SK-N-SH treated with all-trans-retinoic acid at 6 μM for 48 hours (cell line): ENCODE measurements around the gene RAD51B.

Experiments
- ATAC-seq: fragments of 200-7000 bp; cut with Tn5 transposase; 3 replicates; pipeline ENCODE4 v1.9.1; 2020; ENCODE audit warnings: mild to moderate bottlenecking, moderate library complexity
- BACH2 ChIP-seq: fragments of 250-450 bp; sonication (Bioruptor Pico); IDR thresholded peaks from 2 replicates; pipeline ENCODE4 v1.9.0; 2021; ENCODE audit warnings: mild to moderate bottlenecking, borderline replicate concordance
- CSDC2 ChIP-seq: fragments of 250-450 bp; sonication (Bioruptor Pico); IDR thresholded peaks from 2 replicates; pipeline ENCODE4 v1.5.0; 2020; ENCODE audit warnings: mild to moderate bottlenecking, moderate library complexity
- CSRNP3 ChIP-seq: fragments of 250-450 bp; sonication (Bioruptor Pico); IDR thresholded peaks from 2 replicates; pipeline ENCODE4 v1.5.1; 2021; ENCODE audit warnings: mild to moderate bottlenecking, moderate library complexity
- ESRRG ChIP-seq: fragments of 250-450 bp; sonication (Bioruptor Pico); IDR thresholded peaks from 2 replicates; pipeline ENCODE4 v1.6.1; 2021; ENCODE audit warnings: mild to moderate bottlenecking
- GLIS3 ChIP-seq: fragments of 250-450 bp; sonication (Bioruptor Pico); IDR thresholded peaks from 2 replicates; pipeline ENCODE4 v1.5.0; 2020; ENCODE audit warnings: mild to moderate bottlenecking, moderate library complexity
- ISL1 ChIP-seq: fragments of 250-450 bp; sonication (Bioruptor Pico); IDR thresholded peaks from 2 replicates; pipeline ENCODE4 v2.1.2; 2022; ENCODE audit warnings: mild to moderate bottlenecking, moderate library complexity
- OSR1 ChIP-seq: fragments of 250-450 bp; sonication (Bioruptor Pico); IDR thresholded peaks from 2 replicates; pipeline ENCODE4 v1.8.0; 2022; ENCODE audit warnings: moderate library complexity, mild to moderate bottlenecking, inconsistent platforms
- PATZ1 ChIP-seq: fragments of 250-450 bp; sonication (Bioruptor Pico); IDR thresholded peaks from 2 replicates; pipeline ENCODE4 v1.8.0; 2020; ENCODE audit warnings: mild to moderate bottlenecking, moderate library complexity, borderline replicate concordance
- PPARA ChIP-seq: fragments of 250-450 bp; sonication (Bioruptor Pico); IDR thresholded peaks from 2 replicates; pipeline ENCODE4 v1.5.0; 2020; ENCODE audit warnings: mild to moderate bottlenecking, borderline replicate concordance
- RARB ChIP-seq: fragments of 250-450 bp; sonication (Bioruptor Pico); IDR thresholded peaks from 2 replicates; pipeline ENCODE4 v1.8.0; 2021; ENCODE audit warnings: mild to moderate bottlenecking, moderate library complexity
- SNAI2 ChIP-seq: fragments of 250-450 bp; sonication (Bioruptor Pico); IDR thresholded peaks from 2 replicates; pipeline ENCODE4 v1.5.0; 2020; ENCODE audit warnings: mild to moderate bottlenecking, moderate library complexity
- TCF4 ChIP-seq: fragments of 250-450 bp; sonication (Bioruptor Pico); IDR thresholded peaks from 2 replicates; pipeline ENCODE4 v1.8.0; 2021; ENCODE audit warnings: mild to moderate bottlenecking, moderate library complexity, borderline replicate concordance
- TOX ChIP-seq: fragments of 250-450 bp; sonication (Bioruptor Pico); IDR thresholded peaks from 2 replicates; pipeline ENCODE4 v1.8.0; 2021; ENCODE audit warnings: mild to moderate bottlenecking, moderate library complexity, borderline replicate concordance
- ZC3H10 ChIP-seq: fragments of 250-450 bp; sonication (Bioruptor Pico); IDR thresholded peaks from 2 replicates; pipeline ENCODE4 v1.5.1; 2021; ENCODE audit warnings: mild to moderate bottlenecking, moderate library complexity
- ZFP30 ChIP-seq: fragments of 450-650 bp; formaldehyde crosslinking; IDR thresholded peaks from 2 replicates; pipeline ENCODE4 v1.5.0; 2022; ENCODE audit warnings: mild to moderate bottlenecking, moderate library complexity
- ZNF565 ChIP-seq: fragments of 450-650 bp; formaldehyde crosslinking; conservative IDR thresholded peaks from 2 replicates; pipeline ENCODE4 v1.5.0; 2020; ENCODE audit warnings: low read depth, mild to moderate bottlenecking, moderate library complexity
- ZNF70 ChIP-seq: fragments of 450-650 bp; formaldehyde crosslinking; IDR thresholded peaks from 2 replicates; pipeline ENCODE4 v1.5.0; 2020; ENCODE audit warnings: mild to moderate bottlenecking, moderate library complexity
- ZNF8 ChIP-seq: fragments of 450-650 bp; formaldehyde crosslinking; IDR thresholded peaks from 2 replicates; pipeline ENCODE4 v1.5.0; 2020; ENCODE audit warnings: mild to moderate bottlenecking, moderate library complexity
- TF ChIP-seq, protein P1 (sequence below): fragments of 250-450 bp; sonication (Bioruptor Pico); IDR thresholded peaks from 2 replicates; pipeline ENCODE4 v1.8.0; 2021; ENCODE audit warnings: low read depth, mild to moderate bottlenecking, moderate library complexity, borderline replicate concordance
- TF ChIP-seq, protein P2 (sequence below): fragments of 250-450 bp; sonication (Bioruptor Pico); IDR thresholded peaks from 2 replicates; pipeline ENCODE4 v1.5.0; 2020; ENCODE audit warnings: mild to moderate bottlenecking, moderate library complexity

RAD51B gene

DNA sequence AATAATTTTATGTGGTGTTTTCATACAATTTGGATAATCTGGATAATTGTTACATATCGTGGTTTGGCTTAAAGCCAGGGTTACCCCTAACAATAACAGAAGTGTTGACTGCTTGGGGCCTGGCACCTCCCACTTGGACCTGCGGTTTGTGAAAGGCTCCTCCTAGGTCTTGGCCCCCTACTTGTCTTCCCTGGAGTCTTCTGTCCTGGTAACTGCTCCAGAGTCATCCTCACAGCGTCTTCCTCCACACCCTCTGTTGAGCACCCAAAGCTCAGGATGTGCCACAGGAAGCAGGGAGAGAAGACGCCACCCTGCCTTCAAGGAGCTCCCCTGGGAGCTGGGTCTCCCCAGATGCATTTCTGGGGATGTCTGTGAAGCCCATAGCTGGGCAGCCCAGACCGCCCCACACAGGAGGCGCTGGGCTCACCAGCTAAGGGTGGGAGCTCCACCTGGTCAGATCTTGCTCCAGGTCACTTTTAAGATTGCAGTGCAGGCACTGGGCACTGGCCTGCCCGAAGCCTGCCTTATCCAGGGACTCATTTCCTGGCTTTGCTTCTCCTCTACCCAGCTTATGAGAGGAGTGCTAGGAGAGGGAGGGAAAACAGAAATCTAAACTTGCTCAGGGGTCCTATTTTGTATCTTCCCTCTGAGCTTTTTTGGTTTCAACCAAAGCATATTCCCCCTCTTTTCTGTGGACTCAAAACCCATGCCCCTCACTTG is 875.1 kb downstream of the RAD51B start:
- peak; percentile 40 for ATAC-seq
- TF ChIP-seq ESRRG (CRISPR knock-in tag) (no peak), ZNF8 (CRISPR knock-in tag) (no peak)

DNA sequence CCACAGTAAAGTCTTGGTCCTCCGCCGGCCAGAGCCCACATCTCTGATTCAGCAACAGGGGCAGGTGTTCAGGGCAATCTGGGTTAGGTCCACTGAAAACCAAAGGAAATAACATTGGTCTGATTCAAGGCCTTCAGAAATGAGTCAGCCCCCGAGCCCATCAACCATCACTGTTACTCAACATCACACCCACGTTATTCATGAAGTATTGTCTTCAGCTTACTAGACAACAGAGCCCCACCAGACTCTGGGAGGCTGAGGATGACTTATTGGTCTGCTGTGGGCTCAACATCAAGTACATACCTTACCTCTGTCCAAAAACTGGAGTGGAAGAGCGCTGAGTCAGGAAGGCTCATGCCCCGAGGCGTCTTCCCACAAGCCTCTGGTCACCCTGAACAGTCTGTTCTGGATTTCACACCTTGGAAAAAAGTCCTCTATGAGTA is 875.8 kb downstream of the RAD51B start:
- ATAC-seq: peak; percentile 90
- TF ChIP-seq PPARA (CRISPR knock-in tag): no peak
- TF ChIP-seq GLIS3 (CRISPR knock-in tag): no peak
- TF ChIP-seq TCF4 (CRISPR knock-in tag): no peak
- TF ChIP-seq ISL1 (CRISPR knock-in tag): no peak
- no peak for TF ChIP-seq SNAI2 (CRISPR knock-in tag)
- no peak for TF ChIP-seq ZNF70
- TF ChIP-seq, protein P1, sequence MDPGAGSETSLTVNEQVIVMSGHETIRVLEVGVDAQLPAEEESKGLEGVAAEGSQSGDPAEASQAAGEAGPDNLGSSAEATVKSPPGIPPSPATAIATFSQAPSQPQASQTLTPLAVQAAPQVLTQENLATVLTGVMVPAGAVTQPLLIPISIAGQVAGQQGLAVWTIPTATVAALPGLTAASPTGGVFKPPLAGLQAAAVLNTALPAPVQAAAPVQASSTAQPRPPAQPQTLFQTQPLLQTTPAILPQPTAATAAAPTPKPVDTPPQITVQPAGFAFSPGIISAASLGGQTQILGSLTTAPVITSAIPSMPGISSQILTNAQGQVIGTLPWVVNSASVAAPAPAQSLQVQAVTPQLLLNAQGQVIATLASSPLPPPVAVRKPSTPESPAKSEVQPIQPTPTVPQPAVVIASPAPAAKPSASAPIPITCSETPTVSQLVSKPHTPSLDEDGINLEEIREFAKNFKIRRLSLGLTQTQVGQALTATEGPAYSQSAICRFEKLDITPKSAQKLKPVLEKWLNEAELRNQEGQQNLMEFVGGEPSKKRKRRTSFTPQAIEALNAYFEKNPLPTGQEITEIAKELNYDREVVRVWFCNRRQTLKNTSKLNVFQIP (CRISPR knock-in tag): no peak
- no peak for TF ChIP-seq ZC3H10
- no peak for TF ChIP-seq ZNF565
- TF ChIP-seq, protein P2, sequence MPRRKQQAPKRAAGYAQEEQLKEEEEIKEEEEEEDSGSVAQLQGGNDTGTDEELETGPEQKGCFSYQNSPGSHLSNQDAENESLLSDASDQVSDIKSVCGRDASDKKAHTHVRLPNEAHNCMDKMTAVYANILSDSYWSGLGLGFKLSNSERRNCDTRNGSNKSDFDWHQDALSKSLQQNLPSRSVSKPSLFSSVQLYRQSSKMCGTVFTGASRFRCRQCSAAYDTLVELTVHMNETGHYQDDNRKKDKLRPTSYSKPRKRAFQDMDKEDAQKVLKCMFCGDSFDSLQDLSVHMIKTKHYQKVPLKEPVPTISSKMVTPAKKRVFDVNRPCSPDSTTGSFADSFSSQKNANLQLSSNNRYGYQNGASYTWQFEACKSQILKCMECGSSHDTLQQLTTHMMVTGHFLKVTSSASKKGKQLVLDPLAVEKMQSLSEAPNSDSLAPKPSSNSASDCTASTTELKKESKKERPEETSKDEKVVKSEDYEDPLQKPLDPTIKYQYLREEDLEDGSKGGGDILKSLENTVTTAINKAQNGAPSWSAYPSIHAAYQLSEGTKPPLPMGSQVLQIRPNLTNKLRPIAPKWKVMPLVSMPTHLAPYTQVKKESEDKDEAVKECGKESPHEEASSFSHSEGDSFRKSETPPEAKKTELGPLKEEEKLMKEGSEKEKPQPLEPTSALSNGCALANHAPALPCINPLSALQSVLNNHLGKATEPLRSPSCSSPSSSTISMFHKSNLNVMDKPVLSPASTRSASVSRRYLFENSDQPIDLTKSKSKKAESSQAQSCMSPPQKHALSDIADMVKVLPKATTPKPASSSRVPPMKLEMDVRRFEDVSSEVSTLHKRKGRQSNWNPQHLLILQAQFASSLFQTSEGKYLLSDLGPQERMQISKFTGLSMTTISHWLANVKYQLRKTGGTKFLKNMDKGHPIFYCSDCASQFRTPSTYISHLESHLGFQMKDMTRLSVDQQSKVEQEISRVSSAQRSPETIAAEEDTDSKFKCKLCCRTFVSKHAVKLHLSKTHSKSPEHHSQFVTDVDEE (CRISPR knock-in tag): no peak
- TF ChIP-seq ESRRG (CRISPR knock-in tag): no peak
- TF ChIP-seq CSRNP3 (CRISPR knock-in tag): no peak
- TF ChIP-seq OSR1: peak; percentile 56; the same call in 1 of the 2 replicates
- no peak for TF ChIP-seq BACH2 (CRISPR knock-in tag)
- peak; percentile 14; the same call in 1 of the 2 replicates for TF ChIP-seq TOX
- TF ChIP-seq PATZ1 (CRISPR knock-in tag): no peak
- TF ChIP-seq, all 23 proteins: peak for 2

DNA sequence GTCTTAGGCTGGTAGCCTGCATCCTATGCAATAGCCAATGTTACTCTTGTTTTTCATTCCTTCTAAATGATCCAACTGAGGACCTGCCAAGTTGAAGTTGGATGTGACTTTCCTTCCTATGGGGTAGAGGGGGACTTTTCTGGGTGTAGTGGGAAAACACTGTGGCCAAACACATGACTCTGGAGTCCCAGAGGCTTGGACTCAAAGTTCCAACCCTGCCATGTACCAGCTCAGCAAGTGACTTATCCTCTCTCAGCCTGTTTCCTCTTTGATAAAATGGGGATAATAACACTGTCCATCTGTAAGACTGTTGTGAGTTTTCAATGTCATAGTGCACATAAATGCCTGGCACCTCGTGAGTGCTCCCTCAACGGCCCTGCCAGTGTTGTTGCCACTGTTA is 876.3 kb downstream of the RAD51B start:
- peak; percentile 25; the same call in 2 of the 3 replicates for ATAC-seq
- TF ChIP-seq BACH2 (CRISPR knock-in tag): no peak
- no peak for TF ChIP-seq PATZ1 (CRISPR knock-in tag)
- no peak for TF ChIP-seq CSRNP3 (CRISPR knock-in tag)
- TF ChIP-seq ZFP30 (CRISPR knock-in tag): no peak
- TF ChIP-seq TOX: no peak
- TF ChIP-seq ZNF565: no peak
- no peak for TF ChIP-seq RARB (CRISPR knock-in tag)
- TF ChIP-seq, protein P1 (CRISPR knock-in tag): no peak
- no peak for TF ChIP-seq ESRRG (CRISPR knock-in tag)
- TF ChIP-seq ISL1 (CRISPR knock-in tag): no peak
- TF ChIP-seq ZNF70: no peak
- TF ChIP-seq CSDC2: no peak
- TF ChIP-seq TCF4 (CRISPR knock-in tag): no peak
- TF ChIP-seq PPARA (CRISPR knock-in tag): no peak
- no peak for TF ChIP-seq SNAI2 (CRISPR knock-in tag)
